Naive B cell (primary cell): ENCODE results near the gene ACACA. TPM values are rescaled to one million over a fixed set of nuclear protein-coding genes. Genes with fewer than 3 reads are reported as not detected.
A peak's percentile ranks its signal among the peaks of the same experiment; 100 is the strongest.

ENCODE experiments used
- ATAC-seq, 2 donors: fragments of 150-1000 bp; cut with Tn5 transposase; 2 replicates each; pipeline ENCODE4 v1.10.0; 2021; ENCODE audit warnings: low read depth in 2 of 2, mild to moderate bottlenecking in 2 of 2, moderate library complexity in 2 of 2
- DNase-seq: peaks from one replicate; pipeline ENCODE4 v3.0.0; 2022
- H3K27ac Mint-ChIP-seq, 6 donors: one replicate each; pipeline ENCODE4 v1.8.0; 2020 to 2022; ENCODE audit warnings: mild to moderate bottlenecking in 6 of 6, mixed read lengths in 6 of 6, moderate library complexity in 5 of 6, inconsistent platforms in 2 of 6
- H3K27me3 Mint-ChIP-seq, 3 donors: one replicate each; pipeline ENCODE4 v1.8.0; 2021 to 2022; ENCODE audit warnings: mixed read lengths in 3 of 3, mild to moderate bottlenecking in 1 of 3
- H3K36me3 Mint-ChIP-seq, 2 donors: one replicate each; pipeline ENCODE4 v1.8.0; 2020 to 2022; ENCODE audit warnings: mixed read lengths in 2 of 2, inconsistent platforms in 1 of 2, mild to moderate bottlenecking in 1 of 2
- H3K4me1 Mint-ChIP-seq, 3 donors: one replicate each; pipeline ENCODE4 v1.8.0; 2020 to 2022; ENCODE audit warnings: mixed read lengths in 3 of 3, inconsistent platforms in 1 of 3, mild to moderate bottlenecking in 1 of 3, moderate library complexity in 1 of 3
- H3K4me3 Mint-ChIP-seq, 8 donors: one replicate each; pipeline ENCODE4 v1.8.0; 2020 to 2022; ENCODE audit warnings: mild to moderate bottlenecking in 8 of 8, mixed read lengths in 8 of 8, moderate library complexity in 8 of 8, inconsistent platforms in 2 of 8
- H3K9me3 Mint-ChIP-seq, 7 donors: one replicate each; pipeline ENCODE4 v1.8.0; 2020 to 2022; ENCODE audit warnings: mixed read lengths in 7 of 7, mild to moderate bottlenecking in 5 of 7, inconsistent platforms in 2 of 7, moderate library complexity in 1 of 7
- polyA plus RNA-seq, 6 donors: library from polyadenylated mRNA; unstranded; fragments of 300-500 nt; fragmentation: Illumina TruSeq; gene quantifications; one replicate each; pipeline ENCODE4 v1.2.3, GENCODE V29; 2021; ENCODE audit warnings: low read depth in 6 of 6

ACACA gene
- polyA plus RNA-seq, 6 donors from 2014 or later: 4.7 to 12.7 (median 7.7) TPM

DNA sequence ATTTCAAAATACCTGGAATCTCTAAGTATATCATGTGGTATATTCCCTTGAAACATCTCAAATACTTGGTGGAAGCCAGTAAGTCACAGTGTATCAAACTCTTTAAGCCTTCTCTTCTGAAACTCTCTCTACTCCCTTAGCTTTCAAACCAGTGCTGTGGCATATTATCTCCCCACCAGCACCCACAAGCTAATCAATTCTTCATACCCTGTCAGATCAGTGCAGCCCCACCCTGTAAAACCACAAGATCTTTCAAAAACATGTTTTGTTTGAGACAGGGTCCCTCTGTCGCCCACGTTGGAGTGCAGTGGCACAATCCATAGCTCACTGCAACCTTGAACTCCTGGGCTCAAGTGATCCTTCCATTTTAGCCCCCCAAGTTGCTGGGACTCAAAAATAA, 122.4 kb downstream of the ACACA start:
- DNase-seq (no peak), ATAC-seq (no peak)
- Mint-ChIP-seq H3K4me1 (no peaks in the 10 kb centered on the region), H3K9me3 (no peaks in the 10 kb centered on the region), H3K36me3 (peaks cover 15 to 20% of the 10 kb centered on the region in 2 donors), H3K27ac (no peak overlapping the region), H3K4me3 (no peak overlapping the region), H3K27me3 (no peaks in the 10 kb centered on the region)

DNA sequence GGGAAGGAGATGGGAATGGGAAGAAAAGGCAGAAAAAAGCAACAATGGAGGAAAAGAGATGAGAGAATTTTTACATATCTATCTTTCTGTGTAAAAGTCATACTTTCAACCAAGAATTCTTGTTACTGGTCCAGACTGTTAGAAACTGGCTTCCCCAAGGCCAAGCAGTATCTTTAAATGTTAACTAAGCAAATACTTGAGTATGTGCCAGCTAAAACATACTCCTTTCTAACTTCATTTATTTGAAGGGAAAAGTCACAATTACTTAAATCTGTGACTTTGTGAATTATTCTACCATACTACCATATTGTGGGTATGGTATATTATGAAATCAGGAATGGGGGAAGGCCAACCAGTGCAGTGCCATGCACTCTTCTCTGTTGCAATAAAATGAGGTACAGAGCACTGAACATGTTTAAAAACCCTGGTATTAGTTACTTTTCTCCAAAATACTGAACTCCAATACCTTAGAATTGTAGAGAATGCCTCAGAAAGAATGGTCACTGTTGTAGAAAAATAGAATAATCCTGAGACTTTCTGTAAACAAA, 123.1 kb downstream of the ACACA start:
- no peaks in the 10 kb centered on the region for H3K4me1 Mint-ChIP-seq
- ATAC-seq (no peak), DNase-seq (no peak)
- H3K36me3 Mint-ChIP-seq: peaks cover 15 to 20% of the 10 kb centered on the region in 2 donors
- no peak overlapping the region for H3K4me3 Mint-ChIP-seq
- no peaks in the 10 kb centered on the region for H3K27me3 Mint-ChIP-seq
- H3K9me3 Mint-ChIP-seq: no peaks in the 10 kb centered on the region
- H3K27ac Mint-ChIP-seq: no peak overlapping the region

DNA sequence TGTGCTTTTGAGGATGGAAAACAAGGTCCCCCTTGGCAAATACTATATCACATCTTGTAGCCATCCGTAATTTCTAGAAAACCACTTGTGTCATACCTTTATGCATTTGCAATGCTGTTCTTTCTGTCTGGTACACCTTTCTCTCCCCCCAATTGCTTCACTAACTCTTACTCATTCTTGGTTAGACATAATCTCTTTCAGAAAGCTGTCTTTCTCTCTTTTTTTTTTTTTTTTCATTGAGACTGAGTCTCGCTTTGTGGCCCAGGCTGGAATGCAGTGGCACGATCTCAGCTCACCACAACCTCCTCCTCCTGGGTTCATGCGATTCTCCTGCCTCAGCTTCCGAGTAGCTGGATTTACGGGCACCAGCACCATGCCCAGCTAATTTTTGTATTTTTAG, 125.8 kb downstream of the ACACA start:
- Mint-ChIP-seq H3K4me1 (no peaks in the 10 kb centered on the region), H3K4me3 (no peak overlapping the region), H3K36me3 (peaks cover 20 to 23% of the 10 kb centered on the region in 2 donors), H3K27ac (peak overlapping the region in 2 of 6 donors; percentile 37 to 73), H3K27me3 (no peaks in the 10 kb centered on the region), H3K9me3 (no peaks in the 10 kb centered on the region)
- DNase-seq: no peak
- ATAC-seq: no peak

DNA sequence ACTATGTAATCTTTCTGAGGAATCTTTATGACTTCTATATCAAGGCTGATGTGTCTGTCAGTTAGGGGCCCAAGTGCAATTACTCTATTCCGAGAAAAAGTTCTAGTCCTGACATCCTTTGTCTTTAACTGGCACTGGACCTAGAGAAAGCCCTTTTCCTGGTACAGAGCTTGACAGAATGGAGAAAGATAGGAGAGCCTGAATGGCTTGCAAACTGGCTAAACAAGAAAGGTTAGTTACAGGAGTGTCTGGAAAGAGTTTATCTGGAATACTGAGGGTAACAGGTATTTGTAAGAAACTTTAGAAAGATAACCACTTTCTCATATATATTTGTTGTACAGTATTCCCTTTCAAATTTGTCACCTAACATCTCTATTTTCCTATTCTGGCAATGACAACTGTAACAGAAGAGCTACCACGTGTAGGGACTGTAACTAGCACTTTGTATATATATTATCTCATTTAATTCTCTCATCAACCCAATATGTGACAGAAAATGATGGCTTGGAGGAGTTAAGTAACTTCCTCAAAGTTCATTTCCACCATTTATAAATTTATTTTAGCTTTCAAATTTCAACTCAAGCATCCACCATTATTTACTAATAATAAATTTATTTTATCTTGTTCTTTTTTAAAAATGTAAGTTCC, 128.3 kb downstream of the ACACA start:
- Mint-ChIP-seq H3K4me3 (no peak overlapping the region), H3K4me1 (no peaks in the 10 kb centered on the region), H3K9me3 (no peaks in the 10 kb centered on the region), H3K36me3 (peaks cover 32 to 35% of the 10 kb centered on the region in 2 donors), H3K27me3 (no peaks in the 10 kb centered on the region), H3K27ac (peak overlapping the region in 1 of 6 donors; percentile 59)
- DNase-seq (no peak), ATAC-seq (no peak)

DNA sequence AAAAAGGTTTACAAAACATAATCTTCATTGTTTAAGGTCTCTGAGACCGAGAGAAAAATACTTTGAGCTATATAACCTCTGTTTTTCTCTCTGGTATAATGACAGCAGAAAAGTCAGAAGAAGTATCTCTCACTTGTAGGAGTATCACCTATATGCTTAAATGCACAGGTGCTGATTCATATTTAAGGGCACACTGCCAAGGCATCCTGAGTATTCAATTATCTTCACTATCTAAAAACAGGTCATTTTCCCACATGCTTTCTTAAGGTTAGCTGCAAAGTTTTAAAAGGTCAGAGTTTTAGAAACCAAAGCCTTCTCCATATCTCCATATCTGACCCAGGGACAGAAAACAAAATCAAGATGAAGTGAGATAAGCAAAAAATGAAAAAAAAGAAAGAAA, 130.2 kb downstream of the ACACA start:
- H3K27ac Mint-ChIP-seq: no peak overlapping the region
- no peaks in the 10 kb centered on the region for H3K9me3 Mint-ChIP-seq
- H3K27me3 Mint-ChIP-seq: no peaks in the 10 kb centered on the region
- no peak overlapping the region for H3K4me3 Mint-ChIP-seq
- peaks cover 21 to 23% of the 10 kb centered on the region in 2 donors for H3K36me3 Mint-ChIP-seq
- DNase-seq (no peak), ATAC-seq (no peak)
- H3K4me1 Mint-ChIP-seq: no peaks in the 10 kb centered on the region

DNA sequence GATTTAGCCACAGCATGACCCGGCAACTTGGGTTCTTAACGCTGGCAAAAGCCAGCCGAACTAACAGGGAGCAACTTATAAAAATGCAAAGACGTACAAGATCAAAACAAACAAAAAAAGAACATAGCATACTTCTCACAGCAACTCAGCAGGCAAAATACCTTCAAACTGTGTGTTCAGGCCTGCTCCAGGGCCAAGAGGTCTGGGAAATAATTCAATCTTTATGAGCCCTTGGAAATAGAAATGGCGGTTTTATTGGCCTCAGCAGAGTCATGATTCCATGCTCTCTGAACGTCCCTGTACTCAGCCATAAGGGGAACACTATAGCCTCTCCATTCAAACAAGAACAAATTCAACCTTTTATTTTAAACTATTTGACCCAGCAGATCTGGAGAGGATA, 132.2 kb downstream of the ACACA start:
- Mint-ChIP-seq H3K9me3 (no peaks in the 10 kb centered on the region), H3K27me3 (no peaks in the 10 kb centered on the region), H3K27ac (no peak overlapping the region), H3K4me1 (no peaks in the 10 kb centered on the region), H3K4me3 (no peak overlapping the region), H3K36me3 (peaks cover 23 to 33% of the 10 kb centered on the region in 2 donors)
- DNase-seq (no peak), ATAC-seq (no peak)

DNA sequence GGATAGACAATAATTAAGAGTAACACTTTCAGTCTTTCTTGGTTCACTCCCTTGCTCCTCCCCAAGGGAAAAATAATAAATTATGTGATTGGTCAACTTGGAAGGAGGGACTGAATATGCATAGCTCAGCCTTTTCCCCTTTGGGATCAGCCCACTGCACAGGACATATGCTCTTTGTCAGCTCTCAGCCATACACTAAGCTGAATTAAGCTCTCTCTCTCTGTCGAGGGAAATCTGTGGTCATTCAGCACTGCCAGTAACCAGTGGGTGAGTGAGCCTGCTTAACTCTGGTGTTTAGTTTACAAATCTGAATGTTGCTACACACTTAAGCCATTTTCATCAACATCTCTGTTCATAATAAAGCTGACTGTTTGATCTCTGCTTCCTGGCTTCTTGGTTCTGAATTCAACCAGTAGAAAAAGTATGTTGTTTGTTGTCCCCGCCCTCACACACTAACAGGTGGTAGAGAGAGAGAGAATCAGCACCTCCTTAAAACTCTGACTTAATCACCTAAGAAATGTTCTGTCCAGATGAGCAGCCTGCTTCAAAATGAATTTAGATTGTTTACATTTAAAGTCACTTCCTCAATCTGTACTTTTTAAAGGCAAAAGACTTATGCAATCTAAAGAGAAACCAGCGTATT, 133.1 kb downstream of the ACACA start:
- no peak for ATAC-seq
- Mint-ChIP-seq H3K27me3 (no peaks in the 10 kb centered on the region), H3K4me3 (no peak overlapping the region), H3K27ac (peak overlapping the region in 1 of 6 donors; percentile 41), H3K9me3 (no peaks in the 10 kb centered on the region), H3K4me1 (no peaks in the 10 kb centered on the region), H3K36me3 (peaks cover 28 to 38% of the 10 kb centered on the region in 2 donors)
- no peak for DNase-seq

DNA sequence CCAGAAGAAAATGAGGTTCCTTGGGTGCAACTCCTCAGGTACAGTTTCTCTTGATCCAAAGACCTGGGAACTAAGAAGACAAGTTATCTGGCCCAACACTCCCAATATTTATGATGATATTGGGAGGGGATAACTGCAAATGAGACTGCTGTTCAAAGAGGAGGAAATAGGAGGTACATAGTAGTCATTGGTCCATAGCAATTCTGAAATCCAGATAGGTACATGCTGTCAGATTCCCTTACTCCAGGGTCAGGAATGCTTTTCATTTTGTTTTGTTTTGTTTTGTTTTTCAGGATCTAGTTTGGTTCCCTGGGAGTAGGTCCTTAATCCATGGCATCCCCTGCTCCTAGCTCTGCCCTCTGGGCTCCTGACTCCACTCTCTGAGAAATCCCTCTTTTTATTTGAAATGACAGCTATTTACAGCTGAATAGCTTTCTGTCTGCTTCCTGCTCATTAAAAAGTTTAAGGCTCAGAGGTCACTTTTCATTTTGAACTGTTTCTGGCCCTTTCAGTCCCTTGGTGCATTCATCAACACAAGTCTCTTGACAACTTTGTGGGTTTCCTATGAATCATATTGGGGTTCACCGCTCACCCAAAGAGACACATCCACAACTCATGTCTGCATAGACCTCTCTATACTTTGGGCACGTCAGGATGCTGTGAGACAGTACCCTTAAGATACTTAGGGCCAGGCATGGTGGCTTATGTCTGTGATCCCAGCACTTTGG, 141.0 kb downstream of the ACACA start:
- Mint-ChIP-seq H3K4me3 (no peak overlapping the region), H3K27ac (no peak overlapping the region), H3K4me1 (no peaks in the 10 kb centered on the region), H3K9me3 (peaks cover 0 to 23% (median 10%) of the 10 kb centered on the region in 7 donors), H3K27me3 (no peaks in the 10 kb centered on the region), H3K36me3 (peaks cover 52 to 57% of the 10 kb centered on the region in 2 donors)
- DNase-seq (no peak), ATAC-seq (no peak)

DNA sequence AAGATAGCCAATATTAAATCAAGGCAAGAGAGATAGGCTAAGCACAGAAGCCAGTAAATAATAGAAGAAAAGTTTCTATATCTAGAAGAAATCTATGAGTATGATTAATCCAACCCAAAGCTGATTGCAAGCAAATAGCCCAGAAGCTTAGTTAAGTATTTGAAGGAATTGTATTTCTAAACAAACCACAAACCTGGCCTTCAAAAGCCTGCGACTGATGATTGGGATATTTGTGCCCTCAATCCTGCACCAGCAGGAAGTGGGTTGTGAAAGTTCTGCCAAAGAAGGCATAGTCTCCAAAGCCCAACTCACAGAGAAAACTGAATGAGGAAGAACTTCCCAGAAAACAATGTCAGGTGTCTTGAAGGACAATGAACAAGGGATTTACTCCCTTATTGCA, 145.3 kb downstream of the ACACA start:
- no peaks in the 10 kb centered on the region for H3K4me1 Mint-ChIP-seq
- ATAC-seq (no peak), DNase-seq (no peak)
- peaks cover 0 to 11% (median 9%) of the 10 kb centered on the region in 7 donors for H3K9me3 Mint-ChIP-seq
- H3K4me3 Mint-ChIP-seq: no peak overlapping the region
- H3K27me3 Mint-ChIP-seq: no peaks in the 10 kb centered on the region
- H3K27ac Mint-ChIP-seq: no peak overlapping the region
- peaks cover 25 to 27% of the 10 kb centered on the region in 2 donors for H3K36me3 Mint-ChIP-seq

DNA sequence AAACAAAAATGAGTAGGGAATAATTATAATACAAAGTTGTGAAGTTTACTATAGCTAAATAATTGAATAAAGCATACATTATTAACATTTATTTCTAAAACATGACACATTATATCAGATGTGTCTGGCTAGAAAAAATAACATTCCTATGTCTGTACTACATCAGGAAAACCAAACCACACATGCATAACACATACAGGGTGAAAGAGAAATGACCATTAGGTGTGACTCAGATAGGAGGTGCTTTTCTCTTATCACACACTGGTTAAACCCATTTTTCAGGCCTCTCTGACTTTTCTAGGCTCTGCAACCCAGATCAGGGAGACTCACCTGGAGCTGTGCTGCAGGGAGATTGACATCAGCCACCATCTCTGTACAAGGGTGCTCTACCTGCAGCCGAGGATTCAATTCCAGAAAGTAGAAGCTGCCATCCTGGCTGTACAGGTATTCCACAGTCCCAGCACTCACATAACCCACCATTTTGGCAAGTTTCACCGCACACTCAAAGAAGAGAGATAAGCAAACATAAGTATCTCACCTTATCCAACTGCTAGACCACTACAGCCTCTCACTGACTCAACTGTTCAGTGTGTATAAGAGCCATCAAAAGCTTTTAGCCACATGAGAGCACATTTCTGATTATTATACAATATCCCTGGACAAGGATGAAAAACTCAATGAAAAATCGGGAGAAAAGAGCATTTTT, 147.5 kb downstream of the ACACA start:
- ATAC-seq (no peak), DNase-seq (no peak)
- Mint-ChIP-seq H3K4me1 (peaks cover 0 to 4% (median 0%) of the 10 kb centered on the region in 3 donors), H3K36me3 (peaks cover 8 to 17% of the 10 kb centered on the region in 2 donors), H3K27me3 (no peaks in the 10 kb centered on the region), H3K27ac (no peak overlapping the region), H3K4me3 (no peak overlapping the region), H3K9me3 (no peaks in the 10 kb centered on the region)

DNA sequence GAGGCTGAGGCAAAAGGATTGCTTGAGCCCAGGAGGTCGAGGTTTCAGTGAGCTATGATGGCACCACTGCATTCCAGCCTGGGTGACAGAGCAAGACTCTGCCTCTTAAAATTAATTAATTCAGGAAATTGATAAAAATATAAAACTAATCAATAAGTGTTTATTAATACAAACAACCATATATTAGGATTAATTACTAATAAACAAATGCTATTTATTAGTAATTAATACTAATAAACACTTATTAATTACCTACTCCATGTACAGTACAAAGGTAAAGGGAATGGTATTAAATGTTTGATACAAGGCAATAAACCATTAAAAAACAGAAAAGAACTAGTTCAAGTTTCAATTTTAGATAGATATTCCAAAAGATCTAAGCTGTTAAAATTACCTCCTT, 150.0 kb downstream of the ACACA start:
- peaks cover 0 to 4% (median 0%) of the 10 kb centered on the region in 3 donors for H3K4me1 Mint-ChIP-seq
- no peak overlapping the region for H3K4me3 Mint-ChIP-seq
- H3K27ac Mint-ChIP-seq: no peak overlapping the region
- ATAC-seq (no peak), DNase-seq (no peak)
- H3K36me3 Mint-ChIP-seq: peaks cover 8 to 14% of the 10 kb centered on the region in 2 donors
- no peaks in the 10 kb centered on the region for H3K9me3 Mint-ChIP-seq
- H3K27me3 Mint-ChIP-seq: no peaks in the 10 kb centered on the region

DNA sequence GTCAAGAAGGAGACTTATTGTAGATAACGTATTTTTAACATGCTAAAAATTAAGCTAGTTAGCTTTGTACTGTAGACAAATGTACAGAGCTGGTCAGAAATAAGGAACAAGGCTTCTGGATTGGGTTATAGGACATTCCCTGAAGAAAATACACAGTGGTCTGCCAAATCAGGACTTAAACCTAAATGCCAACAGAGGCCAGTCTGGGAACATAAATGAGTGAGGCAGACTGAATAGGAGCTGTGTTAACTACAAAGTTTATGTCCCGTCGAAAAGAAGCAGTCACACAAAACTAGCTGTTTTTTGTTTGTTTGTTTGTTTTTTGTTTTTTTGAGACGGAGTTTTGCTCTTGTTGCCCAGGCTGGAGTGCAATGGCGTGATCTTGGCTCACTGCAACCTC, 151.2 kb downstream of the ACACA start:
- ATAC-seq (no peak), DNase-seq (no peak)
- Mint-ChIP-seq H3K9me3 (no peaks in the 10 kb centered on the region), H3K36me3 (peaks cover 3 to 21% of the 10 kb centered on the region in 2 donors), H3K27me3 (no peaks in the 10 kb centered on the region), H3K27ac (peak overlapping the region in 1 of 6 donors; percentile 37), H3K4me3 (no peak overlapping the region), H3K4me1 (peaks cover 0 to 4% (median 0%) of the 10 kb centered on the region in 3 donors)

DNA sequence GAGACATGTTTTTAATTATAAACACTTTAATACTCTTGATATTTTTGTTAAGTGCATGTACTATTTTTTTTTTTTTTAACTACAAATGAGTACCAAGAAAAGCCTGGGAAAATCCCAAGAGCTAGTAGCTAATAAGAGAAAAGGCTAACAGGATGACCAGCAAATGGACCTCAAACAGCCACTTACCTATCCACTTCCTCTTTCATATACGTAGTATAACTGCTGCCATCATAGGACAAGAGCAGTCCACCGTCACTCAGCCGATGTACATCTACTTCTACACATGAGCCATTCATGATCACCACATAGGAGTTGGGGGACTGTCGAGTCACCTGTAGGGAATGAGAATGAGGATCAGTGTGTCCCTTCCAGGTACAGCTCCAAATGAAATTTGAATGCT, 158.8 kb downstream of the ACACA start:
- Mint-ChIP-seq H3K27ac (no peak overlapping the region), H3K36me3 (peaks cover 23 to 32% of the 10 kb centered on the region in 2 donors), H3K4me1 (no peaks in the 10 kb centered on the region), H3K9me3 (no peaks in the 10 kb centered on the region), H3K27me3 (no peaks in the 10 kb centered on the region), H3K4me3 (no peak overlapping the region)
- ATAC-seq (no peak), DNase-seq (no peak)
